Measurements from ENCODE around the gene EXO1. TPM values are rescaled to one million over a fixed set of nuclear protein-coding genes. Genes with fewer than 3 reads are reported as not detected.

EXO1 gene
- total and polyA plus RNA-seq, 9 of the 15 experiments (the other 6 are each of a cell fraction or from before 2014, with no cell fraction given), result 36.0 to 125 (median 83.9) TPM

- POLR2A ChIA-PET, result interaction anchor here (1.3 kb wide), 1 partner anchor 20 kb away, joined by 4 read pairs; no protein-coding TSS in a partner anchor
- CTCF ChIA-PET (ENCODE audit: low intra/inter-chr PET ratio), result no interaction called here
- H3K79me2 ChIP-seq (ENCODE audit: control insufficient read depth, insufficient read depth, low read length), result no peaks in the 10 kb centered on the region
Measured at GRCh38 chr1:241825581-241825980, 22.4 kb upstream of the EXO1 start.

More at GRCh38 chr1:241825581-241825980, 22.4 kb upstream of the EXO1 start:
- no peaks in the 10 kb centered on the region for H3K9me1 ChIP-seq (ENCODE audit: control insufficient read depth, insufficient read depth, low read length)
- ATAC-seq, result no peak
- FAIRE-seq, result no peak
- peaks cover 2 to 12% of the 10 kb centered on the region in 2 experiments; a peak in 3 of 5 replicates for H3K4me1 ChIP-seq (replicated peaks in 1 of 2; ENCODE audit: control insufficient read depth in 2 of 2, insufficient read depth in 2 of 2, low read length in 2 of 2)
- no peak overlapping the region for H3K27ac ChIP-seq (ENCODE audit: extremely low read depth, low read depth, low read length)
- H3K9me3 ChIP-seq (replicated peaks; ENCODE audit: control insufficient read depth, insufficient read depth, low read depth, low read length), result 0 out of 2 replicates have a peak, but pooled peaks cover 2% of the 10 kb centered on the region
- intact Hi-C loops (cut with micrococcal nuclease) (no loop called here), in situ Hi-C loops (cut with MboI) (no loop called here)
- no peaks in the 10 kb centered on the region for H3K36me3 ChIP-seq (ENCODE audit: control insufficient read depth, insufficient read depth, low read length)
- no peak overlapping the region for H3K4me3 ChIP-seq
- no peak overlapping the region for H3K4me2 ChIP-seq (ENCODE audit: insufficient read depth, low read length)
- DNase-seq (ENCODE audit: extremely low read depth in 1 of 4, low spot score in 3 of 4), result no peak
- no peak for TF ChIP-seq BMI1 (IDR thresholded peaks at IDR 0.05; ENCODE audit: low read length)
- no peak for TF ChIP-seq EGR1 (conservative IDR thresholded peaks at IDR 0.05)
- no peak for TF ChIP-seq RBM17 (IDR thresholded peaks at IDR 0.05; ENCODE audit: borderline replicate concordance, low read depth, low read length)
- TF ChIP-seq PCBP2 (IDR thresholded peaks at IDR 0.05; ENCODE audit: low read depth, low read length, poor library complexity, severe bottlenecking), result no peak
- TF ChIP-seq MTF1 (CRISPR knock-in tag; IDR thresholded peaks at IDR 0.05; ENCODE audit: borderline replicate concordance), result no peak
- no peak for TF ChIP-seq SREBF1 (IDR thresholded peaks at IDR 0.05; ENCODE audit: borderline replicate concordance, low read depth, low read length)
- TF ChIP-seq TOE1 (IDR thresholded peaks at IDR 0.05; ENCODE audit: borderline replicate concordance), result no peak
- TF ChIP-seq TOE1 (CRISPR knock-in tag; IDR thresholded peaks at IDR 0.05; ENCODE audit: borderline replicate concordance, low read depth), result no peak
- no peak for TF ChIP-seq SMAD2 (IDR thresholded peaks at IDR 0.05; ENCODE audit: low read depth, low read length)
- TF ChIP-seq HMG20A (CRISPR knock-in tag; conservative IDR thresholded peaks at IDR 0.05), result no peak
- no peak for TF ChIP-seq NFIC (IDR thresholded peaks at IDR 0.05)
- TF ChIP-seq GTF3C2 (IDR thresholded peaks at IDR 0.05; ENCODE audit: borderline replicate concordance, extremely low read depth, insufficient read length), result no peak
- TF ChIP-seq TCF7L2 (IDR thresholded peaks at IDR 0.05; ENCODE audit: low read depth, low read length), result no peak
- TF ChIP-seq TARDBP (IDR thresholded peaks at IDR 0.05), result no peak
- no peak for TF ChIP-seq STAT6 (CRISPR knock-in tag; IDR thresholded peaks at IDR 0.05)
- TF ChIP-seq ESRRA (IDR thresholded peaks at IDR 0.05; ENCODE audit: borderline replicate concordance, low read depth), result no peak
- TF ChIP-seq ARNT (IDR thresholded peaks at IDR 0.05), result no peak
- TF ChIP-seq HMGN3 (IDR thresholded peaks at IDR 0.05; ENCODE audit: borderline replicate concordance, extremely low read depth, insufficient read length, low read depth, low read length), result no peak
- TF ChIP-seq ZNF263 (CRISPR knock-in tag; IDR thresholded peaks at IDR 0.05; ENCODE audit: borderline replicate concordance), result no peak
- no peak overlapping the region for H3K9ac ChIP-seq (ENCODE audit: insufficient read depth in 1 of 2, low read depth in 2 of 2, low read length in 2 of 2)
- H4K20me1 ChIP-seq (replicated peaks; ENCODE audit: control insufficient read depth, insufficient read depth, low read length), result no peaks in the 10 kb centered on the region
- no TSS peak for BruUV-seq (replicated peaks)
- H3K27me3 ChIP-seq (ENCODE audit: control insufficient read depth in 2 of 2, insufficient read depth in 2 of 2, low read length in 2 of 2), result no peaks in the 10 kb centered on the region
- H2AFZ ChIP-seq (ENCODE audit: low read depth, low read length), result peak overlapping the region; percentile 27; the same call in 1 of the 2 replicates
